Measurements from ENCODE around the gene KLRC1.
"Not testable (repeated sequence)": the region's sequence is repeated elsewhere in the genome, so short reads cannot be mapped to it uniquely, and the experiment has no call there.

DNA sequence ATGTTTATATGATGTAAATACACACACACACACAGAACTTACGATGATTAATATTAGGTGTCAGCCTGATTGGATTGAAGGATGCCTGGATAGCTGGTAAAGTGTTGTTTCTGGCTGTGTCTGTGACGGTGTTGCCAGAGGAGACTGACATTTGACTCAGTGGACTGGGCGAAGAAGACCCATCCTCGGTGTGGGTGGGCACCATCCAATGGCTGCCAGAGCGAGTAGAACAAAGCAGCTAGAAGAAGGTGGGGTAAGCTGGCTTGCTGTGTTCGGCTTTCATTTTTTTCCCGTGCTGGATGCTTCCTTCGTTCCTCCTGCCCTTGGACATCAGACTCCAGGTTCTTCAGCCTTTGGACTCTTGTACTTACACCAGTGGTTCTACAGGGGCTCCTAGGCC is 12.0 kb downstream of the KLRC1 start:
- not testable (repeated sequence) for TF ChIP-seq CTCF, POLR2A, EP300, POLR2AphosphoS5 (IDR thresholded peaks at IDR 0.05)

Measured in gastroesophageal sphincter (tissue), 3 donors.